H1 (cell line): Measurements from ENCODE around the gene NAA50. TPM values are rescaled to one million over a fixed set of nuclear protein-coding genes. Genes with fewer than 3 reads are reported as not detected.
A peak's percentile ranks its signal among the peaks of the same experiment; 100 is the strongest.

Source experiments
- CTCF ChIA-PET: fragments of 300-600 bp; sonication (Branson Sonifier 250); formaldehyde crosslinking; loops from one replicate; lab custom pipeline; 2021; ENCODE audit not compliant: partially characterized antibody; lab: Charles Lee
- POLR2A ChIA-PET: fragments of 300-600 bp; sonication (Branson Sonifier 250); formaldehyde crosslinking; loops from one replicate; lab custom pipeline; 2021; ENCODE audit warnings: inconsistent platforms; ENCODE audit not compliant: partially characterized antibody; lab: Charles Lee
- DNase-seq, 2 experiments: peaks; one replicate each; pipeline versions ENCODE4 v3.0.0 to v3.0.0-alpha.2; 2010 to 2022; ENCODE audit warnings: low spot score in 2 of 2, low read depth in 1 of 2, mixed read lengths in 1 of 2
- FAIRE-seq: peaks from 2 replicates; lab custom pipeline; 2011; peaks lifted over from hg19 to GRCh38; lab: Jason Lieb, UNC
- H2AFZ ChIP-seq: 2 replicates; pipeline ENCODE4 v1.8.1; 2012; ENCODE audit warnings: low read length, inconsistent platforms
- H2AK5ac ChIP-seq: 2 replicates; pipeline ENCODE4 v1.6.1; 2013; ENCODE audit warnings: low read depth, low read length
- H2BK120ac ChIP-seq: replicated peaks from 2 replicates; pipeline ENCODE3; 2013; ENCODE audit warnings: low read depth, low read length, inconsistent platforms
- H2BK12ac ChIP-seq: 2 replicates; pipeline ENCODE4 v1.6.1; 2013; ENCODE audit warnings: low read depth, low read length
- H2BK15ac ChIP-seq: 2 replicates; pipeline ENCODE4 v1.6.1; 2013; ENCODE audit warnings: low read length
- H2BK20ac ChIP-seq: 2 replicates; pipeline ENCODE4 v1.6.1; 2013; ENCODE audit warnings: low read length
- H2BK5ac ChIP-seq: 2 replicates; pipeline ENCODE4 v1.6.1; 2013; ENCODE audit warnings: low read depth, low read length
- H3K14ac ChIP-seq: 2 replicates; pipeline ENCODE4 v1.6.1; 2013; ENCODE audit warnings: inconsistent platforms; ENCODE audit not compliant: insufficient read length
- H3K18ac ChIP-seq: 2 replicates; pipeline ENCODE4 v1.6.1; 2013; ENCODE audit warnings: low read length; ENCODE audit errors: extremely low read depth
- H3K23ac ChIP-seq: 2 replicates; pipeline ENCODE4 v1.6.1; 2013; ENCODE audit warnings: inconsistent platforms; ENCODE audit not compliant: insufficient read length
- H3K23me2 ChIP-seq: 2 replicates; pipeline ENCODE4 v1.6.1; 2013; ENCODE audit warnings: low read depth, low read length
- H3K27ac ChIP-seq: 2 replicates; pipeline ENCODE4 v1.6.1; 2011; ENCODE audit warnings: low read depth, low read length, inconsistent platforms
- H3K27me3 ChIP-seq, 4 experiments: replicated peaks in 1 of 4; 1 replicate in 1 of 4; 2 replicates in 3 of 4; pipeline versions ENCODE4 v1.6.1 to v1.8.1; 2011 to 2013; ENCODE audit warnings: low read length in 3 of 4, mild to moderate bottlenecking in 3 of 4, inconsistent platforms in 2 of 4, mixed read lengths in 2 of 4, moderate library complexity in 1 of 4; ENCODE audit not compliant: control insufficient read depth in 3 of 4, insufficient read depth in 3 of 4; ENCODE audit errors: extremely low read depth in 1 of 4
- H3K36me3 ChIP-seq, 4 experiments: 2 replicates each; pipeline versions ENCODE4 v1.6.1 to v1.8.1; 2011 to 2013; ENCODE audit warnings: mild to moderate bottlenecking in 4 of 4, low read length in 3 of 4, moderate library complexity in 2 of 4, control low read depth in 1 of 4, inconsistent platforms in 1 of 4; ENCODE audit not compliant: insufficient read depth in 4 of 4, control insufficient read depth in 2 of 4
- H3K4ac ChIP-seq: replicated peaks from 2 replicates; pipeline ENCODE3; 2013; ENCODE audit warnings: low read length, low read depth, mixed read lengths, inconsistent platforms; ENCODE audit not compliant: insufficient read length
- H3K4me1 ChIP-seq, 4 experiments: replicated peaks in 1 of 4; 1 replicate in 1 of 4; 2 replicates in 3 of 4; pipeline versions ENCODE4 v1.6.1 to v1.8.1; 2011 to 2013; ENCODE audit warnings: low read length in 3 of 4, inconsistent platforms in 2 of 4, mixed read lengths in 1 of 4; ENCODE audit not compliant: insufficient read depth in 4 of 4, control insufficient read depth in 3 of 4
- H3K4me2 ChIP-seq, 2 experiments: 2 replicates each; pipeline versions ENCODE4 v1.6.1 to v1.8.1; 2011 to 2013; ENCODE audit warnings: low read depth in 2 of 2, low read length in 2 of 2, control low read depth in 1 of 2, inconsistent platforms in 1 of 2, mild to moderate bottlenecking in 1 of 2; ENCODE audit not compliant: insufficient read depth in 1 of 2
- H3K4me3 ChIP-seq, 4 experiments: fragments of 200-600, 300-600 bp in 1 of 4; sonication (generic), shearing (Covaris generic), sonication (Bioruptor Twin) in 1 of 4; 2 replicates each; pipeline versions ENCODE4 v1.5.1 to v1.8.1; 2011 to 2016; ENCODE audit warnings: low read length in 4 of 4, low read depth in 3 of 4, control low read depth in 2 of 4, inconsistent platforms in 2 of 4, mild to moderate bottlenecking in 2 of 4, mixed read lengths in 1 of 4, moderate library complexity in 1 of 4; ENCODE audit not compliant: insufficient read depth in 2 of 4; ENCODE audit errors: extremely low read depth in 1 of 4
- H3K56ac ChIP-seq: replicated peaks from 2 replicates; pipeline ENCODE3; 2013; ENCODE audit warnings: low read depth, mild to moderate bottlenecking, mixed read lengths, low read length, inconsistent platforms; ENCODE audit not compliant: insufficient read length
- H3K79me1 ChIP-seq: 2 replicates; pipeline ENCODE4 v1.6.1; 2013; ENCODE audit warnings: low read depth, low read length, control low read depth
- H3K79me2 ChIP-seq, 2 experiments: 2 replicates each; pipeline versions ENCODE4 v1.6.1 to v1.8.1; 2012 to 2013; ENCODE audit warnings: low read length in 2 of 2, mild to moderate bottlenecking in 2 of 2, inconsistent platforms in 1 of 2; ENCODE audit not compliant: insufficient read depth in 2 of 2, control insufficient read depth in 1 of 2
- H3K9ac ChIP-seq, 4 experiments: replicated peaks in 1 of 4; 1 replicate in 1 of 4; 2 replicates in 3 of 4; pipeline versions ENCODE4 v1.6.1 to v1.8.1; 2011 to 2013; ENCODE audit warnings: low read depth in 3 of 4, low read length in 3 of 4, control low read depth in 2 of 4, mild to moderate bottlenecking in 2 of 4, moderate library complexity in 2 of 4, inconsistent platforms in 1 of 4; ENCODE audit errors: extremely low read depth in 1 of 4
- H3K9me3 ChIP-seq, 2 experiments: 2 replicates each; pipeline versions ENCODE4 v1.6.1 to v1.8.1; 2012 to 2013; ENCODE audit warnings: mild to moderate bottlenecking in 2 of 2, moderate library complexity in 2 of 2, control low read depth in 1 of 2, inconsistent platforms in 1 of 2, low read depth in 1 of 2, low read length in 1 of 2, mixed read lengths in 1 of 2; ENCODE audit not compliant: insufficient read depth in 2 of 2
- H4K20me1 ChIP-seq, 2 experiments: replicated peaks in 1 of 2; 2 replicates each; pipeline versions ENCODE3 to v1.8.1; 2011 to 2013; ENCODE audit warnings: inconsistent platforms in 2 of 2, low read length in 2 of 2, mild to moderate bottlenecking in 1 of 2; ENCODE audit not compliant: insufficient read depth in 2 of 2, control insufficient read depth in 1 of 2
- H4K5ac ChIP-seq: 2 replicates; pipeline ENCODE4 v1.6.1; 2013; ENCODE audit warnings: low read length, low read depth, mixed read lengths, inconsistent platforms; ENCODE audit not compliant: insufficient read length
- H4K8ac ChIP-seq: 2 replicates; pipeline ENCODE4 v1.8.0; 2013; ENCODE audit warnings: mild to moderate bottlenecking, moderate library complexity, low read length, inconsistent platforms; ENCODE audit not compliant: insufficient read depth; ENCODE audit errors: extremely low read depth
- H4K91ac ChIP-seq: replicated peaks from 2 replicates; pipeline ENCODE3; 2013; ENCODE audit warnings: low read length, mixed read lengths, inconsistent platforms; ENCODE audit not compliant: insufficient read length
- CEBPB ChIP-seq: IDR thresholded peaks from 2 replicates; pipeline ENCODE4 v1.6.1; 2012; ENCODE audit warnings: low read depth, low read length
- MAFK ChIP-seq: IDR thresholded peaks from 2 replicates; pipeline ENCODE4 v1.6.1; 2012; ENCODE audit warnings: low read depth, mild to moderate bottlenecking, improper control_type of control experiment, low read length
- WGBS, 2 experiments: shearing (Covaris generic) in 1 of 2; methylation state at CpG; one replicate each; pipeline versions ENCODE4 v1.1.6 to v1.1.7; 2013 to 2015; ENCODE audit warnings: low lambda C conversion rate in 2 of 2, mixed read lengths in 2 of 2, inconsistent platforms in 1 of 2, low coverage in 1 of 2, missing lambda C conversion rate in 1 of 2; ENCODE audit not compliant: insufficient replicate concordance in 2 of 2, insufficient coverage in 1 of 2, insufficient read length in 1 of 2; ENCODE audit errors: extremely low coverage in 1 of 2, missing lambda C conversion rate in 1 of 2; 5-methylcytosine and 5-hydroxymethylcytosine counted together
- polyA plus RNA-seq, 7 experiments: library from polyadenylated mRNA; depleted of rRNA in 3 of 7; stranded (reverse) in 5 of 7; unstranded in 2 of 7; fragments of >200 nt in 5 of 7; fragments of 200-250 nt in 2 of 7; gene quantifications; 1 replicate in 5 of 7; 2 replicates in 1 of 7; 4 replicates in 1 of 7; pipeline versions ENCODE4 v1.2.1 to v1.2.3, GENCODE V29; 2011 to 2013; ENCODE audit warnings: missing spikeins in 2 of 7, mixed read lengths in 2 of 7
- total RNA-seq: library from RNA; stranded (reverse); fragmentation: NEBNext Ultra II Directional; extraction: Animal tissue kit (Norgen Biotek cat#: 25700); gene quantifications from 2 replicates; pipeline ENCODE4 v1.2.1, GENCODE V29; 2021

The NAA50 gene
- total and polyA plus RNA-seq, 2 of the 8 experiments (the other 6 are each of a cell fraction or from before 2014, with no cell fraction given) = 46.6 to 231 TPM

DNA sequence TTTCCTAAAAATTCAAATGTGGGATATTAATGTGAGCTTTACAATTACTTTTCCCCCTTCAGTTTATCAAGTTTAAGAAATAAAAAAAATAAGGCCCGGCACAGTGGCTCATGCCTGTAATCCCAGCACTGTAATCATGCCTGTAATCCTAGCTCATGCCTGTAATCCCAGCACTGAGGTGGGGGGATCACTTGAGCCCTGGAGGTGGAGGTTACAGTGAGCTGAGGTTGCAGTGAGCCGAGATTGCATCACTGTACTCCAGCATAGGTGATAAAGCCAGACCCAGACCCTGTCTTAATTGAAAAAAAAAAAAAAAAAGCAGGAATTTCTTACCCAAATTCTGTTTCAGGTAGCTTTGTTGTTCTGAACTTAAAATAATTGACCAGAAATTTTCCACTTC, 18.6 kb upstream of the NAA50 start:
- no peak for FAIRE-seq
- POLR2A ChIA-PET = interaction anchor here (0.6 to 2.0 kb wide), 2 partner anchors 18 to 19 kb away, joined by 3 to 5 read pairs; partner anchors contain the start of genes ATP6V1A and NAA50

More for the DNA sequence above, 18.6 kb upstream of the NAA50 start:
- H4K20me1 ChIP-seq = no peaks in the 10 kb centered on the region
- no peaks in the 10 kb centered on the region for H3K4me1 ChIP-seq
- no peak overlapping the region for H3K9ac ChIP-seq
- no peak overlapping the region for H3K27ac ChIP-seq
- H3K4ac ChIP-seq = no peak overlapping the region
- H3K14ac ChIP-seq = no peak overlapping the region
- no peak overlapping the region for H2AK5ac ChIP-seq
- no peak overlapping the region for H4K91ac ChIP-seq
- no peaks in the 10 kb centered on the region for H3K23me2 ChIP-seq
- H3K36me3 ChIP-seq = no peaks in the 10 kb centered on the region
- no peak overlapping the region for H3K4me2 ChIP-seq
- H2AFZ ChIP-seq = no peak overlapping the region
- DNase-seq = no peak
- TF ChIP-seq CEBPB (peak; percentile 43; the same call in 1 of the 2 replicates), MAFK (no peak)
- H2BK15ac ChIP-seq = no peak overlapping the region
- no peak overlapping the region for H4K5ac ChIP-seq
- WGBS, 2 experiments = 91% methylated on average over 2 of the region's 2 CpGs; no CpG with 5 or more reads in 1 of the 2 experiments
- no peaks in the 10 kb centered on the region for H3K79me1 ChIP-seq
- H3K18ac ChIP-seq = no peak overlapping the region
- peaks cover 0 to 3% of the 10 kb centered on the region in 2 experiments; a peak in 1 of 4 replicates for H3K79me2 ChIP-seq
- H4K8ac ChIP-seq = no peak overlapping the region
- no peak overlapping the region for H2BK120ac ChIP-seq
- no peaks in the 10 kb centered on the region for H3K27me3 ChIP-seq
- CTCF ChIA-PET = interaction anchor here (0.6 to 1.5 kb wide), 3 partner anchors 28 to 137 kb away, joined by 3 to 4 read pairs (median 3); no protein-coding TSS in a partner anchor
- H2BK12ac ChIP-seq = no peak overlapping the region
- H3K9me3 ChIP-seq = no peaks in the 10 kb centered on the region
- H2BK20ac ChIP-seq = no peak overlapping the region
- no peak overlapping the region for H3K56ac ChIP-seq
- no peak overlapping the region for H2BK5ac ChIP-seq
- no peak overlapping the region for H3K23ac ChIP-seq
- no peak overlapping the region for H3K4me3 ChIP-seq
